Activated CD8-positive, alpha-beta memory T cell treated with anti-CD3 and anti-CD28 coated beads, Interleukin-2, amount 10 ng/mL, durations not matched to agents 7 days and 5 days (primary cell): ENCODE results near the gene PTRH2. TPM values are rescaled to one million over a fixed set of nuclear protein-coding genes. Genes with fewer than 3 reads are reported as not detected.

Experiments used
- ATAC-seq: fragments of 150-1000 bp; cut with Tn5 transposase; one replicate; pipeline ENCODE4 v1.10.0; 2021; ENCODE audit warnings: moderate library complexity
- CTCF ChIA-PET: fragments of 350-600 bp; sonication (Branson Sonifier 250); formaldehyde crosslinking; loops from one replicate; lab custom pipeline; 2021; ENCODE audit warnings: antibody characterized with exemption; lab: Charles Lee
- DNase-seq: peaks from one replicate; pipeline ENCODE4 v3.0.0-alpha.2; 2020
- H3K27ac Mint-ChIP-seq: one replicate; pipeline ENCODE4 v1.8.0; 2021; ENCODE audit warnings: mild to moderate bottlenecking, mixed read lengths
- H3K27me3 Mint-ChIP-seq: one replicate; pipeline ENCODE4 v1.8.0; 2021; ENCODE audit warnings: mixed read lengths
- H3K36me3 Mint-ChIP-seq: one replicate; pipeline ENCODE4 v1.8.0; 2021; ENCODE audit warnings: mild to moderate bottlenecking, mixed read lengths
- H3K4me1 Mint-ChIP-seq: one replicate; pipeline ENCODE4 v1.8.0; 2021; ENCODE audit warnings: mixed read lengths
- H3K4me3 Mint-ChIP-seq: one replicate; pipeline ENCODE4 v1.8.0; 2021; ENCODE audit warnings: mild to moderate bottlenecking, moderate library complexity, mixed read lengths
- H3K9me3 Mint-ChIP-seq: one replicate; pipeline ENCODE4 v1.8.0; 2022; ENCODE audit warnings: low read depth, mixed read lengths
- total RNA-seq, 2 experiments: library from RNA; stranded (reverse); gene quantifications; one replicate each; pipeline ENCODE4 v1.2.3, GENCODE V29; 2021

Gene PTRH2
- total RNA-seq, 2 experiments from 2014 or later = 28.2 to 37.8 TPM

GRCh38 chr17:59743842-59744241 lies 36.6 kb upstream of the PTRH2 start:
- Mint-ChIP-seq H3K9me3 (no peaks in the 10 kb centered on the region), H3K27ac (no peak overlapping the region), H3K27me3 (no peaks in the 10 kb centered on the region), H3K4me3 (no peak overlapping the region), H3K36me3 (peaks cover 16% of the 10 kb centered on the region), H3K4me1 (peaks cover 9% of the 10 kb centered on the region)
- CTCF ChIA-PET = interaction anchor here (2.8 kb wide), 1 partner anchor 11 kb away, joined by 12 read pairs; no protein-coding TSS in a partner anchor
- ATAC-seq = no peak
- no peak for DNase-seq

GRCh38 chr17:59737324-59737723 lies 30.1 kb upstream of the PTRH2 start:
- no peak overlapping the region for H3K4me3 Mint-ChIP-seq
- H3K36me3 Mint-ChIP-seq = peaks cover 14% of the 10 kb centered on the region
- DNase-seq (no peak), ATAC-seq (no peak)
- no peaks in the 10 kb centered on the region for H3K27me3 Mint-ChIP-seq
- CTCF ChIA-PET = interaction anchor here (1.1 kb wide), 1 partner anchor 426 kb away, joined by 3 read pairs; no protein-coding TSS in a partner anchor
- no peaks in the 10 kb centered on the region for H3K9me3 Mint-ChIP-seq
- no peak overlapping the region for H3K27ac Mint-ChIP-seq
- H3K4me1 Mint-ChIP-seq = no peaks in the 10 kb centered on the region

- Mint-ChIP-seq H3K27me3 (no peaks in the 10 kb centered on the region), H3K27ac (no peak overlapping the region), H3K4me3 (no peak overlapping the region), H3K9me3 (no peaks in the 10 kb centered on the region), H3K36me3 (peaks cover 11% of the 10 kb centered on the region), H3K4me1 (peaks cover 7% of the 10 kb centered on the region)
- ATAC-seq = no peak
- no peak for DNase-seq
- CTCF ChIA-PET = interaction anchor here (0.7 to 3.0 kb wide), 4 partner anchors 11 to 125 kb away, joined by 3 to 12 read pairs (median 5); no protein-coding TSS in a partner anchor
These were observed 27.0 kb upstream of the PTRH2 start for GRCh38 chr17:59734226-59734625.

- Mint-ChIP-seq H3K36me3 (peaks cover 11% of the 10 kb centered on the region), H3K9me3 (no peaks in the 10 kb centered on the region), H3K27ac (no peak overlapping the region), H3K4me3 (no peak overlapping the region), H3K4me1 (peaks cover 8% of the 10 kb centered on the region), H3K27me3 (no peaks in the 10 kb centered on the region)
- CTCF ChIA-PET = interaction anchor here (0.7 to 3.0 kb wide), 4 partner anchors 12 to 126 kb away, joined by 3 to 12 read pairs (median 5); no protein-coding TSS in a partner anchor
- no peak for ATAC-seq
- DNase-seq = no peak
These were observed 26.5 kb upstream of the PTRH2 start for GRCh38 chr17:59733697-59734096.

- peaks cover 9% of the 10 kb centered on the region for H3K4me1 Mint-ChIP-seq
- H3K9me3 Mint-ChIP-seq = no peaks in the 10 kb centered on the region
- H3K27me3 Mint-ChIP-seq = no peaks in the 10 kb centered on the region
- H3K27ac Mint-ChIP-seq = no peak overlapping the region
- H3K4me3 Mint-ChIP-seq = no peak overlapping the region
- ATAC-seq = no peak
- H3K36me3 Mint-ChIP-seq = peaks cover 8% of the 10 kb centered on the region
- no peak for DNase-seq
- CTCF ChIA-PET = no interaction called here
These were observed 23.1 kb upstream of the PTRH2 start for GRCh38 chr17:59730268-59730834.

- no peaks in the 10 kb centered on the region for H3K9me3 Mint-ChIP-seq
- H3K4me1 Mint-ChIP-seq = peaks cover 12% of the 10 kb centered on the region
- CTCF ChIA-PET = interaction anchor here (1.2 kb wide), 1 partner anchor 20 kb away, joined by 3 read pairs; no protein-coding TSS in a partner anchor
- peaks cover 10% of the 10 kb centered on the region for H3K36me3 Mint-ChIP-seq
- DNase-seq (no peak), ATAC-seq (no peak)
- H3K27me3 Mint-ChIP-seq = no peaks in the 10 kb centered on the region
- no peak overlapping the region for H3K27ac Mint-ChIP-seq
- H3K4me3 Mint-ChIP-seq = no peak overlapping the region
These were observed 20.7 kb upstream of the PTRH2 start for GRCh38 chr17:59727817-59728533.

- Mint-ChIP-seq H3K4me1 (peaks cover 13% of the 10 kb centered on the region), H3K4me3 (no peak overlapping the region), H3K9me3 (no peaks in the 10 kb centered on the region), H3K27ac (no peak overlapping the region), H3K27me3 (no peaks in the 10 kb centered on the region), H3K36me3 (peaks cover 4% of the 10 kb centered on the region)
- DNase-seq = no peak
- ATAC-seq = no peak
- CTCF ChIA-PET = interaction anchor here (1.0 kb wide), 1 partner anchor 17 kb away, joined by 5 read pairs; no protein-coding TSS in a partner anchor
These were observed 18.5 kb upstream of the PTRH2 start for GRCh38 chr17:59725691-59726090.

GRCh38 chr17:59723607-59724006 lies 16.4 kb upstream of the PTRH2 start:
- DNase-seq (no peak), ATAC-seq (no peak)
- H3K4me1 Mint-ChIP-seq = peaks cover 10% of the 10 kb centered on the region
- H3K4me3 Mint-ChIP-seq = no peak overlapping the region
- no peak overlapping the region for H3K27ac Mint-ChIP-seq
- H3K27me3 Mint-ChIP-seq = no peaks in the 10 kb centered on the region
- peaks cover 8% of the 10 kb centered on the region for H3K36me3 Mint-ChIP-seq
- H3K9me3 Mint-ChIP-seq = no peaks in the 10 kb centered on the region
- CTCF ChIA-PET = interaction anchor here (1.2 kb wide), 1 partner anchor 136 kb away, joined by 3 read pairs; no protein-coding TSS in a partner anchor

GRCh38 chr17:59723041-59723440 lies 15.8 kb upstream of the PTRH2 start:
- CTCF ChIA-PET = no interaction called here
- peaks cover 8% of the 10 kb centered on the region for H3K36me3 Mint-ChIP-seq
- no peaks in the 10 kb centered on the region for H3K27me3 Mint-ChIP-seq
- no peak overlapping the region for H3K4me3 Mint-ChIP-seq
- ATAC-seq (no peak), DNase-seq (no peak)
- no peak overlapping the region for H3K27ac Mint-ChIP-seq
- no peaks in the 10 kb centered on the region for H3K9me3 Mint-ChIP-seq
- peaks cover 10% of the 10 kb centered on the region for H3K4me1 Mint-ChIP-seq

GRCh38 chr17:59722623-59723022 lies 15.4 kb upstream of the PTRH2 start:
- Mint-ChIP-seq H3K27me3 (no peaks in the 10 kb centered on the region), H3K4me3 (no peak overlapping the region), H3K27ac (no peak overlapping the region), H3K36me3 (peaks cover 8% of the 10 kb centered on the region), H3K9me3 (no peaks in the 10 kb centered on the region), H3K4me1 (peaks cover 10% of the 10 kb centered on the region)
- no peak for ATAC-seq
- DNase-seq = no peak
- CTCF ChIA-PET = no interaction called here

GRCh38 chr17:59719526-59719925 lies 12.3 kb upstream of the PTRH2 start:
- ATAC-seq = no peak
- Mint-ChIP-seq H3K4me1 (peaks cover 13% of the 10 kb centered on the region), H3K36me3 (peaks cover 8% of the 10 kb centered on the region), H3K4me3 (no peak overlapping the region), H3K27ac (no peak overlapping the region), H3K9me3 (no peaks in the 10 kb centered on the region), H3K27me3 (no peaks in the 10 kb centered on the region)
- CTCF ChIA-PET = interaction anchor here (1.0 kb wide), 1 partner anchor 12 kb away, joined by 4 read pairs; the partner anchor contains the start of genes PTRH2 and VMP1
- DNase-seq = no peak

- CTCF ChIA-PET = no interaction called here
These were observed 9.2 kb upstream of the PTRH2 start for GRCh38 chr17:59716427-59716826.

GRCh38 chr17:59714255-59714654 lies 7.0 kb upstream of the PTRH2 start:
- no peak for DNase-seq
- no peak for ATAC-seq
- Mint-ChIP-seq H3K9me3 (no peaks in the 10 kb centered on the region), H3K4me1 (peaks cover 19% of the 10 kb centered on the region), H3K4me3 (no peak overlapping the region), H3K27me3 (no peaks in the 10 kb centered on the region), H3K36me3 (peaks cover 11% of the 10 kb centered on the region), H3K27ac (no peak overlapping the region)
- CTCF ChIA-PET = no interaction called here

More at GRCh38 chr17:59716427-59716826, 9.2 kb upstream of the PTRH2 start:
- DNase-seq = no peak
- no peak overlapping the region for H3K4me3 Mint-ChIP-seq
- no peaks in the 10 kb centered on the region for H3K9me3 Mint-ChIP-seq
- peaks cover 10% of the 10 kb centered on the region for H3K4me1 Mint-ChIP-seq
- H3K27ac Mint-ChIP-seq = no peak overlapping the region
- ATAC-seq = no peak
- no peaks in the 10 kb centered on the region for H3K27me3 Mint-ChIP-seq
- peaks cover 10% of the 10 kb centered on the region for H3K36me3 Mint-ChIP-seq

- H3K9me3 Mint-ChIP-seq = no peaks in the 10 kb centered on the region
- H3K4me3 Mint-ChIP-seq = no peak overlapping the region
- ATAC-seq (no peak), DNase-seq (no peak)
- H3K27me3 Mint-ChIP-seq = no peaks in the 10 kb centered on the region
- no peak overlapping the region for H3K27ac Mint-ChIP-seq
- peaks cover 13% of the 10 kb centered on the region for H3K36me3 Mint-ChIP-seq
- CTCF ChIA-PET = no interaction called here
- peaks cover 28% of the 10 kb centered on the region for H3K4me1 Mint-ChIP-seq
These were observed 5.6 kb upstream of the PTRH2 start for GRCh38 chr17:59712862-59713261.
